DND-41 (cell line): ENCODE results near the gene CHD1L.

Experiments
- ATAC-seq: fragments of 200-7000 bp; cut with Tn5 transposase; 3 replicates; pipeline ENCODE4 v1.9.1; 2021; ENCODE audit warnings: low read depth; ENCODE audit not compliant: insufficient read depth
- DNase-seq: peaks from one replicate; pipeline ENCODE4 v3.0.0-alpha.2; 2020
- H2AFZ ChIP-seq: 2 replicates; pipeline ENCODE4 v1.6.0; 2012; ENCODE audit warnings: low read depth, low read length
- H3K27ac ChIP-seq: 2 replicates; pipeline ENCODE4 v1.5.1; 2012; ENCODE audit warnings: low read length, inconsistent platforms
- H3K27me3 ChIP-seq: fragments of 200-600 bp; sonication (generic); 2 replicates; pipeline ENCODE4 v1.6.0; 2012; ENCODE audit warnings: low read length, mild to moderate bottlenecking, inconsistent platforms; ENCODE audit not compliant: insufficient read depth, poor library complexity
- H3K36me3 ChIP-seq: 2 replicates; pipeline ENCODE4 v1.5.1; 2012; ENCODE audit warnings: low read length, inconsistent platforms; ENCODE audit not compliant: insufficient read depth
- H3K4me1 ChIP-seq: 2 replicates; pipeline ENCODE4 v1.5.1; 2012; ENCODE audit warnings: mild to moderate bottlenecking, low read length; ENCODE audit not compliant: insufficient read depth
- H3K4me2 ChIP-seq: 2 replicates; pipeline ENCODE4 v1.6.0; 2012; ENCODE audit warnings: mild to moderate bottlenecking, moderate library complexity, low read length, inconsistent platforms; ENCODE audit not compliant: insufficient read depth
- H3K4me3 ChIP-seq, 2 experiments: fragments of 200-600 bp in 1 of 2; shearing (Covaris generic) in 1 of 2; 2 replicates each; pipeline ENCODE4 v1.5.1; 2012 to 2016; ENCODE audit warnings: inconsistent platforms in 2 of 2, low read length in 2 of 2, mild to moderate bottlenecking in 2 of 2, low read depth in 1 of 2, moderate library complexity in 1 of 2
- H3K79me2 ChIP-seq: 2 replicates; pipeline ENCODE4 v1.6.0; 2012; ENCODE audit warnings: low read length, inconsistent platforms; ENCODE audit not compliant: insufficient read depth
- H3K9ac ChIP-seq: 2 replicates; pipeline ENCODE4 v1.6.0; 2012; ENCODE audit warnings: low read depth, mild to moderate bottlenecking, inconsistent platforms, low read length, moderate library complexity
- H3K9me3 ChIP-seq: 2 replicates; pipeline ENCODE4 v1.5.1; 2012; ENCODE audit warnings: low read length, moderate library complexity, mild to moderate bottlenecking, inconsistent platforms; ENCODE audit not compliant: insufficient read depth, severe bottlenecking
- H4K20me1 ChIP-seq: 2 replicates; pipeline ENCODE4 v1.6.0; 2012; ENCODE audit warnings: low read length; ENCODE audit not compliant: insufficient read depth
- EZH2 ChIP-seq: IDR thresholded peaks from 3 replicates; pipeline ENCODE4 v1.6.1; 2012; ENCODE audit warnings: borderline replicate concordance, low read depth, mild to moderate bottlenecking, moderate library complexity, low read length, inconsistent platforms; ENCODE audit not compliant: severe bottlenecking
- TF ChIP-seq, protein P1 (sequence below): IDR thresholded peaks from 2 replicates; pipeline ENCODE4 v1.5.1; 2012; ENCODE audit warnings: borderline replicate concordance, low read length, moderate library complexity, mild to moderate bottlenecking; ENCODE audit not compliant: poor library complexity, severe bottlenecking; ENCODE audit errors: extremely low read depth

Gene CHD1L

DNA sequence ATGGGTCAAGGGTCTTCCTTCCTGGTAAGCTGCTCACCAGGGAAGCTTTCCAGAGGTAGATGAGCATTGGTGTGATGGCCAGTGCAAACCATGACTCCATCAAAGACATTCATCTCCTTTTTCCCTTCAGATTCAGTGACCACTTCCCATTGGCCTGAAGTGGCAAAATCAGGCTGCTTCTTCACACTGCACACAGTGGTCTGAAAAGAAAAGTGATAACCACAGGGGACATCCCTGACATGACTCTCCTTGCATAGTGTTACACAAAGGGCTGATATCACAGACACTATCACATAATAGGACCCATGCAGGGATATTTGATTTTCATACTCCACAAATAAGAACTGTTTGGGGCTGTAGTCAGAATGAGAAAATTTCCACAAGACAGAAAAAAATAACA is 29.2 kb upstream of the CHD1L start:
- no peak overlapping the region for H2AFZ ChIP-seq
- no peaks in the 10 kb centered on the region for H3K9me3 ChIP-seq
- H3K36me3 ChIP-seq, result no peaks in the 10 kb centered on the region
- no peaks in the 10 kb centered on the region for H3K79me2 ChIP-seq
- no peak for TF ChIP-seq EZH2
- TF ChIP-seq, protein P1, sequence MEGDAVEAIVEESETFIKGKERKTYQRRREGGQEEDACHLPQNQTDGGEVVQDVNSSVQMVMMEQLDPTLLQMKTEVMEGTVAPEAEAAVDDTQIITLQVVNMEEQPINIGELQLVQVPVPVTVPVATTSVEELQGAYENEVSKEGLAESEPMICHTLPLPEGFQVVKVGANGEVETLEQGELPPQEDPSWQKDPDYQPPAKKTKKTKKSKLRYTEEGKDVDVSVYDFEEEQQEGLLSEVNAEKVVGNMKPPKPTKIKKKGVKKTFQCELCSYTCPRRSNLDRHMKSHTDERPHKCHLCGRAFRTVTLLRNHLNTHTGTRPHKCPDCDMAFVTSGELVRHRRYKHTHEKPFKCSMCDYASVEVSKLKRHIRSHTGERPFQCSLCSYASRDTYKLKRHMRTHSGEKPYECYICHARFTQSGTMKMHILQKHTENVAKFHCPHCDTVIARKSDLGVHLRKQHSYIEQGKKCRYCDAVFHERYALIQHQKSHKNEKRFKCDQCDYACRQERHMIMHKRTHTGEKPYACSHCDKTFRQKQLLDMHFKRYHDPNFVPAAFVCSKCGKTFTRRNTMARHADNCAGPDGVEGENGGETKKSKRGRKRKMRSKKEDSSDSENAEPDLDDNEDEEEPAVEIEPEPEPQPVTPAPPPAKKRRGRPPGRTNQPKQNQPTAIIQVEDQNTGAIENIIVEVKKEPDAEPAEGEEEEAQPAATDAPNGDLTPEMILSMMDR, result no peak
- H3K4me1 ChIP-seq, result no peaks in the 10 kb centered on the region
- H3K4me3 ChIP-seq, result no peak overlapping the region
- H3K4me2 ChIP-seq, result no peak overlapping the region
- no peaks in the 10 kb centered on the region for H3K27me3 ChIP-seq
- no peak overlapping the region for H3K9ac ChIP-seq
- no peaks in the 10 kb centered on the region for H4K20me1 ChIP-seq
- DNase-seq (no peak), ATAC-seq (no peak)
- no peak overlapping the region for H3K27ac ChIP-seq

DNA sequence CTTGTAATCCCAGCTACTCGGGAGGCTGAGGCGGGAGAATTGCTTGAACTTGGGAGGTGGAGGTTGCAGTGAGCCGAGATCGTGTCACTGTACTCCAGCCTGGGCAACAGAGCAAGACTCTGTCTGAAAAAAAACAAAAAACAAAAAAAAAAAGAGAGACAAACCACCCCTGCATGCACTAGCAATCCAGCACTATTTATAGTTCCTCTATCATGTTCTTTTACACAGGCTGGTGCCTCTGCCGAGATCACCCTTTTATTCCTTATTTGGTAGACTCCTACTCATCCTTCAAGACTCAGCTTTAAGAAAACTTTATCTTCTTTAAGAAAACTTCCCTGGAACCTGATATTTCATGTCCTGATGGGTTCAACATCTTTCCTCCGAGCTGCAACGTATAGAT is 28.2 kb upstream of the CHD1L start:
- H3K4me2 ChIP-seq, result no peak overlapping the region
- no peak overlapping the region for H3K4me3 ChIP-seq
- no peaks in the 10 kb centered on the region for H3K79me2 ChIP-seq
- H3K36me3 ChIP-seq, result no peaks in the 10 kb centered on the region
- DNase-seq, result no peak
- TF ChIP-seq EZH2, result no peak
- TF ChIP-seq, protein P1, result no peak
- H3K4me1 ChIP-seq, result no peaks in the 10 kb centered on the region
- no peaks in the 10 kb centered on the region for H3K9me3 ChIP-seq
- no peak overlapping the region for H3K27ac ChIP-seq
- no peaks in the 10 kb centered on the region for H3K27me3 ChIP-seq
- no peak overlapping the region for H2AFZ ChIP-seq
- ATAC-seq, result no peak
- H4K20me1 ChIP-seq, result no peaks in the 10 kb centered on the region
- H3K9ac ChIP-seq, result no peak overlapping the region

DNA sequence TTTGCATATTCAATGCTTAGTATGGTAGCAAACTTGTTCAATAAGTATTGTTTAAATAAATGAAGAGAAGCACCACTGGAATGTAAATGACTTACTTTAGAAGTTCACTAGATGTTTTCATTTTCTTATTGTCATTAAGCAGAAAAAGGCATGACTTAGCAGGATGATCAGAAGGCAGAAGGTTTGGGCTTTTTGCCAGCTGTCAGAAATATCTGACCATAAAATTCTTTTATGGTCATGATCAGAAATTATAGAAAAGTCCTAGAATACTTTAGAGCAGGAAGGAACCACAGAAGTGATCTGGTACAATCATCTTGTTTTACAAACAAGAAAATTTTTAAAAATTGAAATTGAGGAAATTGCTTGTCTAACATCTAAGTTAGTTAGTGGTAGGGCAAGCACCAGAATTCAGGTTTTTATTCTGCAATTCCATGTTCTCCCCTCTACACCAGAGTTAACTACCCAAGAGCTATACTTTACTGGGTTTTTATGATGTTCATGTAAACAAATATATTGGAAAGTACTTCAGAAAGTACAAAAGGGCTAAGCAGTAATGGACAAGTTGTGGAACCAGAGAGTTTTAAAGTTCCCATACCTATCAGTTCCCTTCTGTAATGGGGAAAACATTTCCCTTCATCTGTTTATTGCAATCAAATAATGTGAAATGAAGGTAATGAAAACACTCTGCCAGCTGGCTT is 27.5 kb upstream of the CHD1L start:
- no peaks in the 10 kb centered on the region for H3K36me3 ChIP-seq
- H3K27ac ChIP-seq, result no peak overlapping the region
- DNase-seq (no peak), ATAC-seq (no peak)
- no peak overlapping the region for H3K4me2 ChIP-seq
- no peaks in the 10 kb centered on the region for H3K9me3 ChIP-seq
- no peaks in the 10 kb centered on the region for H3K4me1 ChIP-seq
- no peak overlapping the region for H2AFZ ChIP-seq
- H3K9ac ChIP-seq, result no peak overlapping the region
- H3K4me3 ChIP-seq, result no peak overlapping the region
- no peak for TF ChIP-seq EZH2
- TF ChIP-seq, protein P1, result no peak
- no peaks in the 10 kb centered on the region for H4K20me1 ChIP-seq
- no peaks in the 10 kb centered on the region for H3K79me2 ChIP-seq
- no peaks in the 10 kb centered on the region for H3K27me3 ChIP-seq
